ENCODE measurements around the gene SNX33.
A peak's percentile ranks its signal among the peaks of the same experiment; 100 is the strongest.
"Not testable (repeated sequence)": the region's sequence is repeated elsewhere in the genome, so short reads cannot be mapped to it uniquely, and the experiment has no call there.

SNX33 gene

DNA sequence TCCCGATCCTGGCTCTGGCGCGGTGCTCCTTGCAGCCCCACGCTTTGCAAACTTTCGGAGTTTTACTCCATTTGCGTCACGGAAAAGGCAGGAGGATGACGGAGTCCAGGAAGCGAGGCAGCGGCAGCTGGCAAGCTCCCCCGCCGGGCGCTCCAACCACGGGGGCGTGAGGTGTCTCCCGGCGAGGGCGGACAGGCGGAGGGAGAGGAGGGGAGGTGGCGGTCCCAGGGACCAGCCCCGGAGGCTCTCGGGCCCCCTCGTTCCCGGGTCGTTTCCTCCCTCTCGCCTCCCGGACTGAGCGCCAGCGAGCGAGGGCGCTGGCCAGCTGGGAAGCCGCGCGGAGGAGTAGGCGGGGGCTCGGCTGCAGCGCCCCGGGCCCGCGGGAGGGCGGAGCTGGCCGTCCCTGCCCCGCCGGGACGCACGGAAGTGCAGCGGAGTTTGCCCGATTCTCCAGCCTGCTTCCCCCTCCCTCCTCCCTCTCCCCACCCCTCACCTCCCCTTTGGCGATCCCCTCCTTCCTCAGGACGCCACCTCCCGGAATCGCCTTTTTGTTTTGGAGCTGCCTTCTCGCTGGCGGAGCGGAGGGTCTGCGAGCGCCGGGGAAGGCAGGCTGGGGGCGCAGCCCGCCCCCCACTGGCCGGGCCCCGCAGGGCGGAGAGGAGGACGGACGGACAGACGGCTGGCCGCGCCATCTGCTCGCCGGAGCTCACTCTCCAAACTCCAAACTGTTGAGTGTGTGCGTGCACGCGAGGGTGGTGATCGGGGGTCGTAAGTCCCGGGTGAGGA lies at the start of gene SNX33:
Gene SNX33 (plus strand): TSS at position 543 of the 786 bp plus-strand sequence. CDS start 1,191 bp downstream, outside the sequence.
- DNase-seq (ENCODE audit: low spot score), result peak; percentile 88

DNA sequence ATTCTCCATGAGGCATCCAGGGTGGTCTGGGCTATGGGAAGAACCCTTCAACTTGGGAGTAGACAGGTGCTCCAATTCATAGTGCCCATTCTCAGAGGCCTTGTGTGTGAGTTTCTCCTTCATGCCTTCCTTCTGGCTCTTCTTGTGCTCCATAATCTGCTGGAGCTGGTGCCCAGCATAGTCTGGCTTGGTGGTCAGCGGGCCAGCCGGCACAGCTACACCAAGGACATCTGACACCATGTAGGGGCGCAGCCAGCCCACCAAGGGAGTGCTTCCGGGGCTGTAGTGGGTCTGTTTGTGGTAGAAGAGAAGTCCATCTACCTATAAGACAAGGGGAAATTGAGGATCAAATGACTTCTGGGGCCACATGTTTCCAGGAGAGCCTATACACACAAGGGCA lies 49.4 kb upstream of the SNX33 start:
- DNase-seq (ENCODE audit: low spot score), result no peak

DNA sequence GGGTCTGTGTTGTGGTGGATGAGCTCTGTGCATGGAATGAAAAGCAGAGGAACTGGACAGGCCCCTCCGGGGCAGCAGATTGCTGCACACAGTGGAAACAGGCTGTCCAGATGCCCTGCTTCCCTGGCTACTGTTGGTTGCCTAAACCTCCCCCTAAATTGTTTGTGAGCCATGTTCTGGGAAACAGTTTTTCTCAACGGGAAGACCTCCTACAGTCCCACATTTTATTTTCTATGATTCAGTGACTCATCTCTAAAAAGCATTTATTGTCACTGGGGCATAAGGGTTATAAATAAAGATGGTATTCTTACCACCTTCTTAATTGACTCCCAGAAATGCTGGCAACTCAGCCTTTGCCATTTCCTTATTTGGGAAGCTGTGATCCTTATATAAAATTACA lies 48.3 kb upstream of the SNX33 start:
- DNase-seq (ENCODE audit: low spot score), result no peak

- DNase-seq (ENCODE audit: low spot score), result no peak
These were observed 41.7 kb upstream of the SNX33 start for GRCh38 chr15:75606026-75606425.

DNA sequence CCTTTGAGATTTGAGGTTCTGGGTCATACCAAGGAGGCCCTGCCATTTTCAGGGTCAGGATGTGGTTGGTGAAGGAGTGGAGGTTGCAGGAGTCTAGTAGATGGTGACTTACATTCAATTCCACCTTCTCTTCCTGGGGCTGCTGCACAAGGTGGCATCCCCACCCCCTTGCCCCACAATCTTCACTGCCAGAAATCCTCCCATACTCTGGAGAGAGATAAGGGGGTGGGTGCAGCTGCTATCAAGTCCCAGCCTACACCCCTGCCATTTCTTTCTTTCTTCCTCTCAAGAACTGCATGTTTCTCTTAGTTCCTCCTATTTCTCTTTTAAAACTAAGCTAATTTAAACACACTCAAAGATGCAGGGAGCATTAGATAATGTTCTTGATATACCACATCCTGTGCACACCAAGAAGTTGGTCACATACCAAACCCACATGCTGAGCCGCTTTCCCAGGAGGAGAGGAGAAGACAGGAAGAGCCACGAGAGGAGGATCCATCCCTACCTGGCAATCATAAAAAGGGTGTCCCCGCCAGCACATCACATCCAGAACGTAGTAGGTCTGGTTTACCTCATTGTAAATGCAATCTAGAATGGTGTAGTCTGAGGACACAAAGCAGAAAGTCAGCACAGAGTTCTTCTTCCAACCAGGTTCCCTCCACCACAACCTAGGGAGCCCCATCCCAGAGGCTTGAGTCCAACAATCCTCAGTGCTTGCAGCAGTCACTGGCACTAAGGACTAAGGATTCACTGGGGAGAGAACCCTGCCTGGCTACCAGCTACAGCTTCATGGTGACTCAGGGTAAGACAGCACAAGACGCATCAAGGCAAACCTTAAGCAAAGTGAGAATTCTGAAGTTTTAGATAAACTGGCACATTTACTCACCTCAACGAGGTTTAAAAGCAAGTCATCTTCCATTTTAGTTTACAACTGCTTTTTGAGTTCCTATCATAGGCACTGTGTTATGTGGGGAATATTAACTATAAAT lies 40.7 kb upstream of the SNX33 start:
- DNase-seq (ENCODE audit: low spot score), result no peak

DNA sequence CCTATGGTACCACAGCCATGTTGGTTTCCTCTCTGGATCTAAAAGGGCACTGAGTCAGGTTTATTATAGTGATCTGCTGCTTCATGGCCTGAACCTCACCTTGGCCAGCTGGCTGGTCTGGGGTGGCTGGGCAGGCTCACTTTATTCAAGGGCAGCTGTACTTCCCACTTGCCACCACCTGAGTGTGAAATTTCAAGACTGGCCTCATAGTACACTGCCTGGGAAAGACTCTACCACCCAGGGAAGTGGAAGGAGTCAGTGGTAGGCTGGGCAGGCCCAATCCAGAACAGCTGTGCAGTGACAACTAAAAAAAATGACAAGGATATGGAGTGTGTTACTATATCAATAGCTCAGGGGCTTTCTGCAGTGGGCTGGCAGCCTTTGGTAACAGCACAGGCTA lies 30.9 kb upstream of the SNX33 start:
- no peak for DNase-seq (ENCODE audit: low spot score)

DNA sequence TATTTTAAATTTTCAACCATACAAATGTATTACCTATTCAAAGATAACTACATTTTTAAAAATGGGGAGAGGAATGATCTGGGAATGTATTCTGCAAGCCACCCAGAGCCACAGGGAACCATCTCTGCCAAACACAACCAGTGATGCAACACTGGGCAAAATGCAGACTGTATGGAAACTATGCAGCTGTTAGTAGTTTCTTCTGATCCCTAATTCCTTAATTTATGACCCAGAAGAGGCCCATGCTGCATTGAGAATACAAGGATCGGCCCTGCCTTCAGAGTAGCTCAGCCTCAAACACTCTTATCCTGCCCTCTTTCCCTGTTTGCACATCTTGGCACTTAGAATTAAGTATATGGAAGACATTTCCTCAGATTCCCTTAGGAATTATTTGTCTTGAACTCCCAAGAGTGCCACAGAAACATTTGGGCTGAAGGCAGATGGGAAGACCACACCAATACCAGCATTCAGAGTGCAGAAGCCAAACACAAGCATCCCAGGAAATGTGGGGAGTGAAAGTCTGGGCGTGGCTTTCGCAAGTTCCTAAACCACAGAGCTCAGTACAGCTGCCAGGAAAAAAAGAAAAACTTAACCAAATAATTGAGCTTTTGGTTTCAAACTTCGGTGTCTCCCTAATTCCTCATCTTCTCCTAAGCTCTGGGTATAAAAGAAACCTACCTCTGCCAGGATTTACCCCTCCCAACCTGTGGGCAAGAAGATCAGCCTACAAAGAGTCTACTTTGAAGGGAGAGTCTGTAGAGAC lies 27.5 kb upstream of the SNX33 start:
- DNase-seq (ENCODE audit: low spot score), result peak; percentile 52

GRCh38 chr15:75620841-75621391 lies 26.8 kb upstream of the SNX33 start:
- peak; percentile 90 for DNase-seq (ENCODE audit: low spot score)

GRCh38 chr15:75622505-75622904 lies 25.2 kb upstream of the SNX33 start:
- no peak for DNase-seq (ENCODE audit: low spot score)

DNA sequence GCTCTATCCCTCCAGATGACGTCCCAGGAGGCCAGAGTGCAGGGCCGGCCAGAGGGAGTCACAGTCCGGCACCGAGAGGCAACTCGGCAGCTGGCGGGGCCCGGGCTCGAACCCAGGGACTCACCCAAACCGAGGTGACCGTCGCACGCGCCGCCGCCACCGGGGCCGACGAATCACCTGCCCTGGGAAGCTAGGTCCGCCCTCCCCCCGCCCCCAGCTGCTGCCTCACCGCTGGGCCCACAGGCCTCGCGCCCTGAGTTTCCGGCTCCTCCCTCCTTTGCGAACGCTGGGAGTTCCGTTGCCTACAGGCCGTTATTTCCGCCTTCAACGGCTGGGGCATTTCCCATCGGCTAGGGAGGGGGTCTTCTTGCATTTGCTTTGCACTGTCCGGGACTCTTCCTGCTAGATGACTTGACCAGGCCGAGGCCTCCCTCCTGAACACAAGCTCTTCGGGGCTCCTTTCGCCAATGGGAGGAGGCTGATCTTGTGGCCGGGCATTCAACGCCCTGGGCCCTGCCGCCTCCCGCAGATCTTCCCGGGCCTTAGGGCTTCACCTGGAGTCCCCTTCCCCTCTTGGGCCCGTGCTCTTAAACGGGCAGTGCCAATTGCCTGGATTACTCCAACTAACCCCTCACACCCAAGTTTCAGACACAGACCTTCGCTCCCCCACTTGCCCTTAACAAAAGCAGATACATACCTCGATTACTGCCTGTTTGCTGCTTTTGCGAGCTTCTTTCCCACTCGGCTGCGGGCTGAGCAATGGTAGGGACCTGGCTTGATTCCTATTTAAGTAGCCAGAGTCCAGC lies 22.0 kb upstream of the SNX33 start, which contains the start of gene SNUPN:
Gene SNUPN (minus strand): TSS at position 184 of the 806 bp plus-strand sequence. CDS start 4,674 bp downstream, outside the sequence.
- peak; percentile 94 for DNase-seq (ENCODE audit: low spot score)

DNA sequence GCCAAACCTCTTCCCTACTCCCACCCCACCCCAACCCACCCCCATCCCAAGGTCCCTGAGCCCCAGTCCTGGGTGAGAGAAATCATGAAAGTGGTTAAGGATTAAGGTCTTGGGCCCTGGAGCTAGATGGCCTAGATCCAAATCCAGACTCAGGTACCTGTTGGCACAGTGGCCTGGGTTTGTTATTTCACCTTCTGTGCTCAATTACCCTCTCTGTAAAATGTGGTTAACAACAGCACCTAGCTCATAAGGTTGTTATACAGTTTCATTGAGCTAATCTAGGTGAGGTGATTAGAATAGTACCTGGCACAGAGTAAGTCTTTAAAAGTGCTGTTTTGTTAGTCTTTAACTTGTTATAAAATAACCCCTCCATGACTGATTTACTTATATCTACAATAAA lies 15.8 kb upstream of the SNX33 start:
- DNase-seq (ENCODE audit: low spot score), result no peak

DNA sequence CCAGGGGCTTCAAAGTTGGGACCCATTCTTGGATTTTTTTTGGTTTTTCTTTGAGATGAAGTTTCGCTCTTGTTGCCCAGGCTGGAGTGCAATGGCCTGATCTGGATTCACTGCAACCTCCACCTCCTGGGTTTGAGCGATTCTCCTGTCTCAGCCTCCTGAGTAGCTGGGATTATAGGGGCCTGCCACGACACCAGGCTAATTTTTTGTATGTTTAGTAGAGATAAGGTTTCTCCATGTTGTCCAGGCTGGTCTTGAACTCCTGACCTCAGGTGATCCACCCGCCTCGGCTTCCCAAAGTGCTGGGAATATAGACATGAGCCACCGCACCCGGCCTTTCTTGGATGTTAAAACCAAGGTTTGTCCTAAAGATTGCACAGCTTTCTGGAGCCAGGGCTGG lies 13.8 kb upstream of the SNX33 start:
- DNase-seq (ENCODE audit: low spot score), result not testable (repeated sequence)

DNA sequence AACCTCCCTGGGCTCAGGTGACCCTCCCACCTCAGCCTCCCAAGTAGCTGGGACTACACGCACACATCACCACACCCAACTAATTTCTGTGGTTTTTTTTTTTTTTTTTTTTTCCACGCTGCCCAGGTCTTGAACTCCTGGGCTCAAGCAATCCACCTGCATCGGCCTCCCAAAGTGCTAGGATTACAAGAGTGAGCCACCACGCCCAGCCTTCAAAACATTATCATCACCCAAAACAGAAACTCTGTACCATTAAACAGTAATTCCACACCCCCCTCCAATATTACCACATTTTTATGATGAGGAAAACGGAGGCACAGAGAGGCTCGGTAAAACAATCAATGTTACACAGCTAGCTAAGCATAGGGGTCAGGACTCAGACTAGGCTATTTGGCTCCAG lies 11.7 kb upstream of the SNX33 start:
- DNase-seq (ENCODE audit: low spot score), result no peak

DNA sequence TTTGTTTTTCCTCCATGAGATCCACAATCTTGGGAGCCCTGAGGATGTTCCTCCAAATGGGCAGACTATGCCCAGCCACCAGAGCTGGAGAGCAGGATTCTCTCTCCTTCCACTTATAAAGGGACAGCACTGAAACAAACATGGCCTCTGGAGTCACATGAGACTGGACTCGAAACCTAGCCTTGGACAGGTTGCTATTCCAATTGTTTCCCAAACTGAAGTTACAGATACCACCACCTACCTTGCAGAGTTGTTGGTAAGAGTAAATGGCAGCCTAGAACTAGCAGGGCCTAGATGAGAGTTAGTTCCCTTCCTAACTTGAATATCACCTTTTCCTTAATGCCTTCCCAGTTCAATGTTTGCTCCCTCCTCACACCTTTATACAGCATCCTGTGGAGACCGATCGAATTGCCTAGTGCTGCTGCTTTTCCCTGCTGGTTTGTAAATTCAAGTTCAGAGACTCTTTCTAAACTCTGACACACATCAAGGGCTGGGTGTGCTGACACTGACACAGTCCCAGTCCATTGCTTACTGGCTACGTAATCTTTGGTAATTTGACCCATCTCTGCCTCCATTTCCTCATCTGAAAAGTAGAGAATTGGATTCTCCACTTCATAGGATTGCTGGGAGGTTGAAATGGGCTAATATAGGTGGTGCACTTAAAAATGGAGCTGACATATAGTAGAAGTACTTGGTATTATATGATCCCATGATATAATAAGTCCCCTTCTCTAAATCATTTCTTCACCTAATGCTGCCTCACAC lies 10.3 kb upstream of the SNX33 start:
- no peak for DNase-seq (ENCODE audit: low spot score)

DNA sequence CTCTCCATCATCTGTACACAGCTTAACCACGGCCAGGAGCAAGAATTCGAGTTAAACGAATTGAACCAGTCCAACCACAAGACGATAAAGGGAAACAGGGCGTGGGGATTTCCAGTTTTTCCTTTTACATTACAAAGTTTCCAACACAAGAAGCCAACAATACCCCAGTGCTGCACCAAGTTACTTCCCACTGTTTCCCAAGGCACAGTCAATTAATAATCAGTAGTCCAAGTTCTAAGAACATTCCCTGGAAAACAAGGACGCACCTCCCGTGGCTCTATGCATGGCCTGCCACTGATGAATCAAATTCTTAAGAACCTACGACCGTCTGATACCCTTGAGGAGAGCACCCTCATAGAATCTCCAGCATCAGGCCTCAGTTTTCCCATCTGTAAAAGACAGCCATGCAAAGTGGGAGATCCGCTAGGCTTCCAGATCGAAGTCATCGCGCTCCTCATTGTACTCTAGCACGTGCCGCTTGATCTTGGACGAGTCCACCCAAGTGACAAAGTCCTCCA lies 8.5 kb upstream of the SNX33 start:
- DNase-seq (ENCODE audit: low spot score), result no peak

DNA sequence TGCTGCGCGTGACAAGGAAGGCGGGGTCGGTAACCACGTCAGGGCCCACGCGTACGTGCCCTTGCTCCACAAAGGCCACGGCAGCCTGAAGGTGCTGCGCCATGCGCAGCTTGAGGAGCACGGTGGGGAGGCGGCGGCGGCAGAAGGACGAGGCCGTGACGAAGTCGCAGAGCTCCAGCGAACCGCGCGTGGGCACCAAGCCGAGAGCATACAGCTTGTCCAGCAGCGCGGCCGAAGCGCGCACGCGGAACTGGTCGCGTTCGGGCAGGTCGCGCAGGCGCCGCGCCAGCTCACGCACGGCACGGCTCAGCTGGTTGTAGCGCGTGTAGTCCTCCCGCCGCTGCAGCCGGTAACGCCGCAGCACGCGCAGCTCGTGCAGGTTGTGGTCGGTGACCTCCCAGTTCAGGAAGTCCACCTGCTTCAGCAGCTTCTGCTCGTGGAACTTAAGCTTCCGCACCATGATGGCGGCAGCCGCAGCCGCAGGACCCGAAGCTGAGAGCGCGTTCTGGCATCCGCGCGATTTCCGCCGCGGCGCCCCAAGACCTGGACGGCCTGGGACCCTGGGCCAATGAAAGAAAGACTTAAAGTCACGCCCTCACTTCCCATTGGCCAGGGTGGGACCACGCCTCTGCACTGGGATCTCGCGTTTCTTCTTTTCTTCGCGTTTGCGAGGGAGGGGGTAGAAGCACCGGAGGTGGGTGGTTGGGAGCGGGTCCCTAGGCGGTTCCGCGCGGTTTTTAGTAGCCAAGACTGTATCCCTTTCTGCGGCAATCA lies 7.8 kb upstream of the SNX33 start, which contains the start of gene IMP3:
Gene IMP3 (minus strand): TSS at position 516 of the 774 bp plus-strand sequence. CDS start 56 bp downstream, at position 460.
- peak; percentile 97 for DNase-seq (ENCODE audit: low spot score)

DNA sequence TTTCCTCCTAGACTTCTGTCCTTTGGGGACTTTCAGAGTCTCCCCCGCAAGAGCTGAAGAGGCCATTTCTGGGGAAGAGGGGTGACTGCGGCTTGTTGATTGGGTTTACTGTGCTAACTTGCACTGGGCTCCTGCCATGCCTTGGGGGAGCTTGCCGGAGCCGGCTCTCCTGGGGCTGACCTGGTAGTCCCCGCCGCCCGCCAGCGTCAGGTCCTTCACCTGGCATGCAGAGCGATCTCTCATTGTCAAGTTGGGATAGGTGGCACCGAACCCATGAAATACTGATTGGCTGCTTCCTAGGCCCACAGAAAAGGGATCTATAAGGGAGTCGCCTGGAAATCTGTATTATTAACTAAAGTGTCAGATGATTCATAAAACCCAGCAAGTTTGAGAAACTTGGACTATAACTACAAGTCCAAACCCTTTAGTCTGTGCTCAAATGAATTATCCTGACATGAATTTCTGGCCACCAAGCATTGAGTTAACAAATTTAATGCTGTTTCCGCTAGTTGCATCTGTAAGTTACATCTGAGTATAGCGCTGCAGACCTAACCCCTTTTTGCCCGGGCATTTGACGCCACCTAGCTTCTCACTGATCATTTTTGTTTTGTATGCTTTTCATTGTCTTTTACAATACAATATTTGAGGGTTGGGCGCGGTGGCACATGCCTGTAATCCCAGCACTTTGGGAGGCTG lies 7.1 kb upstream of the SNX33 start:
- no peak for DNase-seq (ENCODE audit: low spot score)

DNA sequence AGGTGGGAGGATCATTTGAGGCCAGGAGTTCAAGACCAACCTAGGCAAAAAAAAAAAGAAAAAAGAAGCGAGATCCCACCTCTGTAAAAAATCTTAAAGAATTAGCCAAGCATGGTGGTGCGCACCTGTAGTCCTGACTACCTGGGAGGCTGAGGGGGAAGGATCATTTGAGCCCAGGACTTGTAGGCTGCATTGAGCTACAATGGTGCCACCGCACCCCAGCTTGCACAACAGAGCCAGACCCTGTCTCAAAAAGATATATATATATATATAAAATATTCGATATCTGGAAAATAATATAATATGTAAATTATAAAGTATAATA lies 6.6 kb upstream of the SNX33 start:
- no peak for DNase-seq (ENCODE audit: low spot score)
